MCF 10A (cell line): ENCODE data around the gene EDEM1. TPM values are rescaled to one million over a fixed set of nuclear protein-coding genes. Genes with fewer than 3 reads are reported as not detected.

ENCODE experiments used
- BruUV-seq: library from RNA; stranded (reverse); fragments of 400-500 nt; replicated peaks from 2 replicates; lab custom pipeline; 2021; lab: Mats Ljungman, UMichigan
- CTCF ChIA-PET: fragments of 300-600 bp; sonication (Branson Sonifier 250); formaldehyde crosslinking; extraction: SDS; loops from one replicate; lab custom pipeline; 2021; ENCODE audit warnings: antibody characterized with exemption, inconsistent platforms; lab: Yijun Ruan, JAX
- POLR2A ChIA-PET: fragments of 300-600, 350-650 bp; sonication (Branson Sonifier 250); formaldehyde crosslinking; extraction: SDS; loops from one replicate; lab custom pipeline; 2020; ENCODE audit warnings: antibody characterized with exemption, inconsistent platforms; lab: Yijun Ruan, JAX
- DNase-seq: peaks from one replicate; pipeline ENCODE4 v3.0.0-alpha.2; 2018; ENCODE audit not compliant: unreplicated experiment
- H3K27ac Mint-ChIP-seq: one replicate; pipeline ENCODE4 v1.8.0; 2022; ENCODE audit warnings: mild to moderate bottlenecking, low read depth, mixed read lengths; ENCODE audit not compliant: unreplicated experiment
- H3K27me3 Mint-ChIP-seq: one replicate; pipeline ENCODE4 v1.8.0; 2022; ENCODE audit warnings: mixed read lengths; ENCODE audit not compliant: insufficient read depth, unreplicated experiment
- H3K36me3 Mint-ChIP-seq: one replicate; pipeline ENCODE4 v1.8.0; 2022; ENCODE audit warnings: mild to moderate bottlenecking, moderate library complexity, mixed read lengths; ENCODE audit not compliant: insufficient read depth, unreplicated experiment
- H3K4me1 Mint-ChIP-seq: one replicate; pipeline ENCODE4 v1.8.0; 2022; ENCODE audit warnings: mixed read lengths; ENCODE audit not compliant: insufficient read depth, unreplicated experiment
- H3K4me3 Mint-ChIP-seq: one replicate; pipeline ENCODE4 v1.8.0; 2022; ENCODE audit warnings: mild to moderate bottlenecking, moderate library complexity, mixed read lengths; ENCODE audit not compliant: unreplicated experiment
- H3K9me3 Mint-ChIP-seq: one replicate; pipeline ENCODE4 v1.8.0; 2022; ENCODE audit warnings: mixed read lengths; ENCODE audit not compliant: unreplicated experiment
- intact Hi-C: fragments of 100-400 bp; cut with micrococcal nuclease; formaldehyde crosslinking; loops from 2 replicates; pipeline ENCODE4 v1.14.1; 2022
- total RNA-seq: library from RNA; stranded (reverse); gene quantifications from 2 replicates; pipeline ENCODE4 v1.2.3, GENCODE V29; 2022
- TF ChIP-seq, protein P1 (sequence below): fragments of 200-600 bp; IDR thresholded peaks from one replicate; pipeline ENCODE4 v1.8.0; 2022; ENCODE audit warnings: antibody characterized with exemption, mild to moderate bottlenecking; ENCODE audit not compliant: unreplicated experiment

The EDEM1 gene
- total RNA-seq, 1 experiment from 2014 or later, result 114 TPM

DNA sequence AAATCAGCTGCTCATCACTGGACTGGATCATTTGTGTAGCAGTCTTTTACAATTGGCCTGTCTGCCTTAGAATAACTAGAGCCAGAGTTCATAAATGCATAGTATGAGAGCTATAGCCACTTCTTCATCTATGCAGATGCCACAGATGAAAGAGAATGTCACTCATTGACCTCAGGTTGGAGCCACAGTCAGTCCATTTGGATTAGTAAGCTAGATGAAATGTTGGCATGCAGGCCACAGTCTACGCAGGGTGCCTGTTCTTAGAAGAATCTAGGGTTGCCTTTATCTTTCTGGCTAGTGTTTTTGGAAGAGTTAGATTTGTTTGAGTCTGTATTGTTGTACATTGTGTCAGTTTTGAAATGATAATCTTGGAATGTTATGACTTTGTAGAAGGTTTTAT lies 25.4 kb upstream of the EDEM1 start:
- no TSS peak for BruUV-seq
- Mint-ChIP-seq H3K36me3 (peaks cover 5% of the 10 kb centered on the region), H3K4me3 (no peak overlapping the region), H3K27me3 (no peaks in the 10 kb centered on the region), H3K27ac (no peak overlapping the region), H3K4me1 (peaks cover 16% of the 10 kb centered on the region), H3K9me3 (no peaks in the 10 kb centered on the region)
- TF ChIP-seq, protein P1, sequence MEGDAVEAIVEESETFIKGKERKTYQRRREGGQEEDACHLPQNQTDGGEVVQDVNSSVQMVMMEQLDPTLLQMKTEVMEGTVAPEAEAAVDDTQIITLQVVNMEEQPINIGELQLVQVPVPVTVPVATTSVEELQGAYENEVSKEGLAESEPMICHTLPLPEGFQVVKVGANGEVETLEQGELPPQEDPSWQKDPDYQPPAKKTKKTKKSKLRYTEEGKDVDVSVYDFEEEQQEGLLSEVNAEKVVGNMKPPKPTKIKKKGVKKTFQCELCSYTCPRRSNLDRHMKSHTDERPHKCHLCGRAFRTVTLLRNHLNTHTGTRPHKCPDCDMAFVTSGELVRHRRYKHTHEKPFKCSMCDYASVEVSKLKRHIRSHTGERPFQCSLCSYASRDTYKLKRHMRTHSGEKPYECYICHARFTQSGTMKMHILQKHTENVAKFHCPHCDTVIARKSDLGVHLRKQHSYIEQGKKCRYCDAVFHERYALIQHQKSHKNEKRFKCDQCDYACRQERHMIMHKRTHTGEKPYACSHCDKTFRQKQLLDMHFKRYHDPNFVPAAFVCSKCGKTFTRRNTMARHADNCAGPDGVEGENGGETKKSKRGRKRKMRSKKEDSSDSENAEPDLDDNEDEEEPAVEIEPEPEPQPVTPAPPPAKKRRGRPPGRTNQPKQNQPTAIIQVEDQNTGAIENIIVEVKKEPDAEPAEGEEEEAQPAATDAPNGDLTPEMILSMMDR, result no peak
- POLR2A ChIA-PET, result interaction anchor here (0.7 to 1.7 kb wide), 7 partner anchors 11 to 90 kb away, joined by 3 to 6 read pairs (median 4); no protein-coding TSS in a partner anchor
- CTCF ChIA-PET, result interaction anchor here (1.2 to 1.7 kb wide), 2 partner anchors 12 to 39 kb away, joined by 3 read pairs; no protein-coding TSS in a partner anchor
- intact Hi-C loops, result no loop called here
- DNase-seq, result peak; percentile 10

- Mint-ChIP-seq H3K27ac (no peak overlapping the region), H3K4me1 (peaks cover 16% of the 10 kb centered on the region), H3K27me3 (no peaks in the 10 kb centered on the region), H3K4me3 (no peak overlapping the region), H3K9me3 (no peaks in the 10 kb centered on the region), H3K36me3 (peaks cover 6% of the 10 kb centered on the region)
- POLR2A ChIA-PET, result interaction anchor here (0.7 kb wide), 1 partner anchor 42 kb away, joined by 3 read pairs; no protein-coding TSS in a partner anchor
- CTCF ChIA-PET, result interaction anchor here (1.3 kb wide), 1 partner anchor 42 kb away, joined by 4 read pairs; no protein-coding TSS in a partner anchor
- TF ChIP-seq, protein P1, result no peak
- intact Hi-C loops, result no loop called here
- no TSS peak for BruUV-seq
- no peak for DNase-seq
These were observed 21.8 kb upstream of the EDEM1 start for GRCh38 chr3:5165698-5166097.

GRCh38 chr3:5166846-5167245 lies 20.7 kb upstream of the EDEM1 start:
- Mint-ChIP-seq H3K36me3 (peaks cover 17% of the 10 kb centered on the region), H3K27ac (no peak overlapping the region), H3K4me1 (peaks cover 5% of the 10 kb centered on the region), H3K27me3 (no peaks in the 10 kb centered on the region), H3K9me3 (no peaks in the 10 kb centered on the region), H3K4me3 (no peak overlapping the region)
- no TSS peak for BruUV-seq
- ChIA-PET POLR2A (interaction anchor here (3.2 kb wide), 1 partner anchor 19 kb away, joined by 12 read pairs; no protein-coding TSS in a partner anchor), CTCF (interaction anchor here (0.7 to 1.6 kb wide), 2 partner anchors 16 to 50 kb away, joined by 3 to 5 read pairs; no protein-coding TSS in a partner anchor)
- TF ChIP-seq, protein P1, result no peak
- no peak for DNase-seq
- intact Hi-C loops, result no loop called here

DNA sequence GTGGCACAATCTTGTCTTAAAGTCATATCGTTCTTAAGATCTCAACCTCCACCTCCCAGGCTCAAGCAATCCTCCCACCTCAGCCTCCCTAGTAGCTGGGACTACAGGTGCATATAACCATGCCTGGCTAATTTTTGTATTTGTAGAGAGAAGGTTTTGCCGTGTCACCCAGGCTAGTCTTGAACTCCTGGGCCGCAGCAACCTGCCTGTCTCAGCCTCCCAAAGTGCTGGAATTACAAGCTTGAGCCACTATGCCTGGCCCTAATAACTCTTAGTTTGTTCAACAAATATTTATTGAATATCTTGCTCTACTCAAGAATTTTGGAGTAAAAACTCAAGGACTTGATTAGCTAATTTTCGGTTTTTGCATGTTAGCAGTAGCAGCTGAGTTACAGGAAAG lies 19.4 kb upstream of the EDEM1 start:
- BruUV-seq, result no TSS peak
- H3K4me3 Mint-ChIP-seq, result no peak overlapping the region
- TF ChIP-seq, protein P1, result no peak
- ChIA-PET POLR2A (interaction anchor here (0.7 to 3.2 kb wide), 6 partner anchors 10 to 45 kb away, joined by 3 to 12 read pairs (median 4); no protein-coding TSS in a partner anchor), CTCF (interaction anchor here (0.6 kb wide), 1 partner anchor 16 kb away, joined by 3 read pairs; no protein-coding TSS in a partner anchor)
- H3K4me1 Mint-ChIP-seq, result no peaks in the 10 kb centered on the region
- H3K36me3 Mint-ChIP-seq, result peaks cover 27% of the 10 kb centered on the region
- H3K27ac Mint-ChIP-seq, result no peak overlapping the region
- H3K9me3 Mint-ChIP-seq, result no peaks in the 10 kb centered on the region
- intact Hi-C loops, result no loop called here
- H3K27me3 Mint-ChIP-seq, result no peaks in the 10 kb centered on the region
- DNase-seq, result no peak
